GM18499 (cell line): ENCODE data around the gene INPP5A.

Source experiments
- ATAC-seq: cut with Tn5 transposase; IDR thresholded peaks from one replicate; pipeline ENCODE4 v1.9.1; 2021; ENCODE audit warnings: moderate number of reproducible peaks; ENCODE audit not compliant: insufficient read depth, unreplicated experiment

INPP5A gene

DNA sequence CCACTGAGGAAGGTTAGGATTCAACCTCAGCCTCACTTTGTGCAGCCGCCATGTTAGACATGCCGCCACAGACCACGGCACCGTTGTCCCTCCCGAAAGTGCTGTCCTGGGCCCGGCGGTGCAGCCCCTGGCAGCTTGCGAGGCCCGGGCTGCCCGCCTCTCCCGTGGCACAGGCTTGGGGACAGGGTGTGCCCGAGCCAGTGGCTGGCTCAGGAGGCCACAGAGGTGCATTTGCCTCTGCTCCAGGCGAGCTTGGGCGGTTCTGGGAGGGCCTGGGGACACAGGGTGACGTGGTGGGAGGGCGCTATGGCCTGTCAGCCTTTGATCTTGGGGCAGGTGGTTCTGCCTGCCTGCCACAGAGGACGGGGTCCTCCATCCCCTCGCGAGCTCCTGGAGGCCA, 207.3 kb downstream of the INPP5A start:
- ATAC-seq = no peak

DNA sequence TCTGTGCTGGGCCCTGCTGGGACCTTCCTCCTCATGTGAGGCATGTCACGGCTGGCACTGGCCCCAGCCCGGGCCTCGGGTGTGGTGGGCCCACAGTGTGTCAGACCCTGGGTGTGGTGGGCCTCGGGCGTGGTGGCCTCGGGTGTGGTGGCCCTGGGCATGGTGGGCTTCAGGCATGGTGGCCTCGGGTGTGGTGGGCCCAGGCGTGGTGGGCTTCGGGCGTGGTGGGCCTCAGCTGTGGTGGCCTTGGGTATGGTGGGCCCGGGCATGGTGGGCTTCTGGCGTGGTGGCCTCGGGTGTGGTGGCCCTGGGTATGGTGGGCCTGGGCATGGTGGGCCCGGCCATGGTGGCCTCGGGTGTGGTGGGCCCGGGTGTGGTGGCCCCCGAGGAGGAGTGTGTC, 207.9 kb downstream of the INPP5A start:
- ATAC-seq = no peak

GRCh38 chr10:132745971-132746370, 208.4 kb downstream of the INPP5A start:
- ATAC-seq = no peak

- no peak for ATAC-seq
Measured at GRCh38 chr10:132746386-132746785, 208.8 kb downstream of the INPP5A start.

GRCh38 chr10:132746801-132747625, 209.4 kb downstream of the INPP5A start:
- no peak for ATAC-seq

GRCh38 chr10:132748135-132748534, 210.5 kb downstream of the INPP5A start:
- ATAC-seq = no peak

- no peak for ATAC-seq
Measured at GRCh38 chr10:132748545-132749370, 211.2 kb downstream of the INPP5A start.

GRCh38 chr10:132749371-132749795, 211.8 kb downstream of the INPP5A start:
- no peak for ATAC-seq

GRCh38 chr10:132750936-132751335, 213.3 kb downstream of the INPP5A start:
- ATAC-seq = no peak

- no peak for ATAC-seq
Measured at GRCh38 chr10:132752378-132752777, 214.8 kb downstream of the INPP5A start.

GRCh38 chr10:132752961-132753360, 215.4 kb downstream of the INPP5A start:
- ATAC-seq = no peak

GRCh38 chr10:132753596-132753995, 216.0 kb downstream of the INPP5A start:
- no peak for ATAC-seq

DNA sequence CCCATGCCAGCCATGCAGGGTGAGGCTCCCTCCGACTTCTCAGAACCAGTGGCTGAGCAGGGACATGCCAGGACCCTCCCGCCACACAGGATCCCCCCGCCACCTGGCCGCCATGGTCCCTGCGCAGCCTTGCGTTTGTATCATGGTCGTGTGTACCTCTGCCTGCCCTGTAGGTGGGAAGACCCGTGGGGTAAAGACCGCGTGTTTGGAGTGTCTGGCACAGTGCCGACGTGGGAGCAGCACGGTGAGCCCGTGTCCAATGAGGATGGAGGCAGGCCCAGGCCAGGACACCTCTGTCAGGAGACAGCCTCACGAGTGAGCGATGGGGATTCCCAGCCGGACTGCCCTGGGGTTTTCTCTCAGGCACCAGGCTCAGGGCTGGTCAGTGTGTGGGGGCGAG, 216.5 kb downstream of the INPP5A start:
- ATAC-seq = no peak

- no peak for ATAC-seq
Measured at GRCh38 chr10:132755166-132755711, 217.7 kb downstream of the INPP5A start.

DNA sequence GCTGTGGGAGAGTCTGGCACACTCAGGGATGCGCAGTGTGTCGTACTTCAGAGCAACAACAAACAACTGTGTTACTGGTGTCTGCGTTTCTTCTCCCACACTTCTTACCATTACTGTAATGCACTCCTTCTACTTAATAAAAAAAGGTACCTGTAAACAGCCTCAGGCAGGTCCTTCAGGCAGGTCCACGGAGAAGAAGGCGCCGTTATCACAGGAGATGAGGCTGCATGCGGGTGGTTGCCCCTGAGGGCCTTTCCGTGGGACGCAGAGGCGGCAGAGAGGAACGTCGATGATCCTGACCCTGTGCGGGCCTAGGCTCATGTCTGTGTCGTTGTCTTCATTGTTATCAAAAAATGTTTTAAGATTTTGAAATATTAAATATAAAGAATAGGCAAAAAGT, 219.0 kb downstream of the INPP5A start:
- no peak for ATAC-seq

- ATAC-seq = no peak
Measured at GRCh38 chr10:132757171-132757570, 219.6 kb downstream of the INPP5A start.

DNA sequence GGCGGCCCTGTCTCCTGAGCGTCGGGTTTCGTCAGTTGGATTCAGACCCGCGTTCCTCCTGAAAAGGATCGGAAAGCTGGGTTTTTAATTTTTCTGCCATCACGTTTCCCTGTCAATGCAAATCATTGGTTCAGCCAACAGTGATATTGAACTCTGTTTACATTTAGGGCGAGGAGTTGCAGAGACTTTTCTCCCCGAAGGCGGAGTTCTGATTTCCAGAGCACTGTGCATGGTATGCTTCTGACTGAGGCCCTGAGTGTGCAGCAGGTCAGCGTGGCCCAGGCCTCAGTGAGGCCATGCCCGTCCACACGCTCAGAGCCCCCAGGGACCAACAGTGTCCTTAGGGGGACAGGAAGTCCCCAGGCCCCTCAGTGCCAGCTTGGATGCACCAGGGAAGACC, 221.3 kb downstream of the INPP5A start:
- no peak for ATAC-seq

DNA sequence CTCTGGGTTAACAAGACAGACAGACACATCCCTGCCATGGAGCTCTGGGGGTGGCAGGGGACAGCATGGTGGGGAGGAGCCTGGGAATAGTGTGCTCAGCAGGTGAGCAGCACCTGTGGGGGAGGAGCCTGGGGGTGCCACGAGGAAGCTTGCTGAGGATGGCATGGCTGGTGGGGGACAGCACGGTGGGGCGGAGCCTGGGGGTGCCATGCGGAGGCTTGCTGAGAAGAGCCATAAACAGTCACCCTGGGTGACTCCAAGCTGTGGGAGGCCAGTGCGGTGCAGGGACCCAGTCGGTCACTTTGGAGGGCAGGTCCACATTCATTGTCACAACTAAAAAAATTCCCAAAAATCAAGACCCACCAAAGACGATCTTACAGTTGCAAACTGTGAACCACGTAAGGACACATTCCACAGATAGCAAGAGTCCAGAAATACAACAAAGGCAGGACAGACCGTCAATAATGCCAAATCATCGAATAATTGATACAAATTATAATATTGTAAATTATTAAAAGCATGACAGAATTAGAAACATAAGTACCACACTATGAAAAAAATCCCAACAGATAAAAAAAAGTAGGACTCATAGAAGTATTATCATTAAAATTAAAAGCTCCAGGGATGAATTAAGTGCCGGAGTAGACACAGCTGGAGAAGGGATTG, 223.9 kb downstream of the INPP5A start:
- no peak for ATAC-seq

DNA sequence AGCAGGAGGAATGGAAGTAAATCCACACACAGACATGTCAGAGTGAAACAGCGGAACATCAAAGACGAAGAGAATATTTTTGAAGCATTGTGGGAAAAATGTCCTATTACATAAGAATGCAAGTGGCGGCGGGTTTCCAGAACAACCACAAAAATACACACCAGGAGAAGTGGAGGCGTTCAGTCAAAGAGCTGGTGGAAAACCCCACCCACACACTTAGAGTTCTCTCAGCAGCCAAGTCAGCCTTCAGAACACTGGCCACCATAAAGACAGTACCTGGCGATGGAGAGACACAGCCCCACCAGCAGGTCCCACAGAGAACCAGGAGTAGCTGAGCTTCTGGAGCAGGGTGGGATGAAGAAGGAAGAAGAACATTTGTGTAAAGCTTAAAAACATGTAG, 224.7 kb downstream of the INPP5A start:
- no peak for ATAC-seq

DNA sequence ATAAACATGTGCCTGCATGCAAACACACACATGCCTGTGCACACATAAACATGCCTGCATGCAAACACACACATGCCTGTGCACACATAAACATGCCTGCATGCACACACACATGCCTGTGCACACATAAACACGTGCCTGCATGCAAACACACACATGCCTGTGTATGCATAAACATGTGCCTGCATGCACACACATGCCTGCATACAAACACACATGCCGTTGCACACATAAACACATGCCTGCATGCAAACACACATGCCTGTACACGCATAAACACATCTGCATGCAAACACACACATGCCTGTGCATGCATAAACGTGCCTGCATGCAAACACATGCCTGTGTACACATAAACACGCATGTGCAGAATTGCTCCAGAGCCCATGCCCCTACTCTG, 226.0 kb downstream of the INPP5A start:
- ATAC-seq = no peak

DNA sequence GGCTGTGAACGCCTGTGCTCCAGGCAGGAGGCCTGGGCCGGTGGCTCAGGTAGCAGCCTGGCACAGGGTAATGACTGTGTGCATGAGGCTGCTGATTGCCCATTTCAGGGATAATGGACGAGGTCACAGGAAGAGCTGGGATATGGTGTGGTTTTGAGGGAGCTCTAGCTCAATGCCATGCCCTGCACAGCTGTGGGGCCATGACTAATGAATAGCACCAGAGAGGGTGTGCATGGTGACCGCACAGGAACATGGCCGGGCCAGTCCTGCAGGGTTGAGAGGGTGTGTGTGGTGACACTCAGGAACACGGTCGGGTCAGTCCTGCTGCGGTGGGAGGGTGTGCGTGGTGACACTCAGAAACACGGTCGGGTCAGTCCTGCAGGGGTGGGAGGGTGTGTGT, 226.5 kb downstream of the INPP5A start:
- ATAC-seq = no peak
